HepG2 (cell line): Measurements from ENCODE around the gene SAMD10. TPM values are rescaled to one million over a fixed set of nuclear protein-coding genes. Genes with fewer than 3 reads are reported as not detected.

Experiments used
- CBX1 ChIP-seq: IDR thresholded peaks from one replicate; pipeline ENCODE4 v1.6.1; 2016; ENCODE audit warnings: antibody characterized with exemption, low read depth
- DMAP1 ChIP-seq: IDR thresholded peaks from 2 replicates; pipeline ENCODE4 v1.6.1; 2016
- FOXA3 ChIP-seq: IDR thresholded peaks from 2 replicates; pipeline ENCODE4 v1.6.1; 2016; ENCODE audit warnings: missing genetic modification reagents, missing compliant biosample characterization
- HMGXB3 ChIP-seq: sonication (generic); formaldehyde crosslinking; IDR thresholded peaks from 2 replicates; pipeline ENCODE4 v1.4.0; 2020; ENCODE audit warnings: missing genetic modification reagents, borderline replicate concordance
- KAT8 ChIP-seq: IDR thresholded peaks from 2 replicates; pipeline ENCODE4 v1.6.1; 2016; ENCODE audit warnings: missing genetic modification reagents, missing compliant biosample characterization
- KMT2A ChIP-seq: sonication (generic); formaldehyde crosslinking; IDR thresholded peaks from 2 replicates; pipeline ENCODE4 v1.4.0; 2020; ENCODE audit warnings: missing genetic modification reagents
- NR2F1 ChIP-seq, 2 experiments: fragments of 450-650 bp in 1 of 2; formaldehyde crosslinking in 1 of 2; IDR thresholded peaks; 2 replicates each; pipeline versions ENCODE4 v1.5.0 to v1.6.1; 2016 to 2020; ENCODE audit warnings: mild to moderate bottlenecking in 1 of 2, missing compliant biosample characterization in 1 of 2, missing genetic modification reagents in 1 of 2, moderate library complexity in 1 of 2
- PAX8 ChIP-seq: sonication (generic); formaldehyde crosslinking; IDR thresholded peaks from 2 replicates; pipeline ENCODE4 v1.8.0; 2022; ENCODE audit warnings: mild to moderate bottlenecking, missing genetic modification reagents, borderline replicate concordance
- PAXIP1 ChIP-seq: sonication (generic); formaldehyde crosslinking; conservative IDR thresholded peaks from 2 replicates; pipeline ENCODE4 v1.4.0; 2020; ENCODE audit warnings: mild to moderate bottlenecking, missing genetic modification reagents, moderate library complexity
- ZNF205 ChIP-seq: IDR thresholded peaks from 2 replicates; pipeline ENCODE4 v1.6.1; 2018; ENCODE audit warnings: missing biosample characterization, missing genetic modification reagents
- ZNF24 ChIP-seq: fragments of 450-650 bp; IDR thresholded peaks from 2 replicates; pipeline ENCODE4 v1.6.1; 2017; ENCODE audit warnings: antibody characterized with exemption, mild to moderate bottlenecking
- ZSCAN22 ChIP-seq: sonication (generic); formaldehyde crosslinking; IDR thresholded peaks from 2 replicates; pipeline ENCODE4 v1.4.0; 2020; ENCODE audit warnings: mild to moderate bottlenecking, missing genetic modification reagents
- polyA plus RNA-seq, 8 experiments: library from polyadenylated mRNA; depleted of rRNA in 3 of 8; stranded (reverse) in 7 of 8; unstranded in 1 of 8; fragments of >200 nt; fragmentation: Illumina TruSeq in 4 of 8; extraction: Trizol in 4 of 8; gene quantifications; 2 replicates each; pipeline versions ENCODE4 v1.2.1 to v1.2.3, GENCODE V29; 2011 to 2016; ENCODE audit warnings: low read depth in 4 of 8, missing spikeins in 1 of 8, mixed read lengths in 1 of 8; ENCODE audit not compliant: insufficient read depth in 1 of 8
- total RNA-seq, 5 experiments: library from RNA; depleted of rRNA; stranded (reverse); fragments of >200 nt; fragmentation: Illumina TruSeq; extraction: Trizol; gene quantifications; 2 replicates each; pipeline ENCODE4 v1.2.3, GENCODE V29; 2016; ENCODE audit warnings: low read depth in 1 of 5
- TF ChIP-seq, protein P1 (sequence below), 2 experiments: sonication (generic) in 1 of 2; formaldehyde crosslinking in 1 of 2; IDR thresholded peaks; 2 replicates each; pipeline versions ENCODE4 v1.5.1 to v1.6.1; 2011 to 2020; ENCODE audit warnings: borderline replicate concordance in 1 of 2, low read depth in 1 of 2, low read length in 1 of 2, mild to moderate bottlenecking in 1 of 2, missing genetic modification reagents in 1 of 2, moderate library complexity in 1 of 2

Gene SAMD10
- total and polyA plus RNA-seq, 2 of the 13 experiments (the other 11 are each of a cell fraction or from before 2014, with no cell fraction given), result 6.1 to 11.0 TPM

- peak; percentile 20; the same call in 1 of the 2 replicates for TF ChIP-seq ZSCAN22
- peak; percentile 35; the same call in 1 of the 2 replicates for TF ChIP-seq KAT8 (CRISPR knock-in tag)
- peak; percentile 65 for TF ChIP-seq FOXA3 (CRISPR knock-in tag)
- TF ChIP-seq HMGXB3 (CRISPR knock-in tag), result peak; percentile 50; the same call in 1 of the 2 replicates
- peak; percentile 90 for TF ChIP-seq ZNF205
- TF ChIP-seq KMT2A, result peak; percentile 68
- TF ChIP-seq, protein P1, sequence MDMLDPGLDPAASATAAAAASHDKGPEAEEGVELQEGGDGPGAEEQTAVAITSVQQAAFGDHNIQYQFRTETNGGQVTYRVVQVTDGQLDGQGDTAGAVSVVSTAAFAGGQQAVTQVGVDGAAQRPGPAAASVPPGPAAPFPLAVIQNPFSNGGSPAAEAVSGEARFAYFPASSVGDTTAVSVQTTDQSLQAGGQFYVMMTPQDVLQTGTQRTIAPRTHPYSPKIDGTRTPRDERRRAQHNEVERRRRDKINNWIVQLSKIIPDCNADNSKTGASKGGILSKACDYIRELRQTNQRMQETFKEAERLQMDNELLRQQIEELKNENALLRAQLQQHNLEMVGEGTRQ (IDR thresholded peaks at IDR 0.05; ENCODE audit: low read depth, low read length), result no peak
- TF ChIP-seq, protein P1 (CRISPR knock-in tag; IDR thresholded peaks at IDR 0.05; ENCODE audit: borderline replicate concordance), result no peak
- no peak; the same call in 1 of the 2 replicates for TF ChIP-seq PAX8
- TF ChIP-seq DMAP1 (CRISPR knock-in tag), result no peak
- peak; percentile 46 for TF ChIP-seq PAXIP1
- TF ChIP-seq CBX1, result no peak
- TF ChIP-seq NR2F1 (CRISPR knock-in tag; IDR thresholded peaks at IDR 0.05), result no peak; a peak in 1 of 4 replicates
- TF ChIP-seq ZNF24, result no peak
Measured at GRCh38 chr20:63957004-63957689, 22.3 kb downstream of the SAMD10 start (continued).
